GM18507 (cell line): ENCODE data around the gene KDM1A.

ENCODE experiments used
- DNase-seq: peaks from one replicate; pipeline ENCODE4 v3.0.0; 2011; ENCODE audit warnings: low read depth; ENCODE audit not compliant: insufficient read length; ENCODE audit errors: extremely low spot score
- FAIRE-seq: peaks from 2 replicates; lab custom pipeline; 2011; peaks lifted over from hg19 to GRCh38; lab: Jason Lieb, UNC

Gene KDM1A

GRCh38 chr1:23057301-23057700 lies 38.0 kb downstream of the KDM1A start:
- no peak for FAIRE-seq
- no peak for DNase-seq

GRCh38 chr1:23062271-23062670 lies 43.0 kb downstream of the KDM1A start:
- FAIRE-seq = no peak
- DNase-seq = no peak

GRCh38 chr1:23065385-23065784 lies 46.1 kb downstream of the KDM1A start:
- FAIRE-seq (no peak), DNase-seq (no peak)

- no peak for FAIRE-seq
Measured at GRCh38 chr1:23066075-23066474, 46.8 kb downstream of the KDM1A start.

GRCh38 chr1:23069149-23069548 lies 49.9 kb downstream of the KDM1A start:
- no peak for FAIRE-seq
- no peak for DNase-seq

More at GRCh38 chr1:23066075-23066474, 46.8 kb downstream of the KDM1A start:
- DNase-seq = no peak

- DNase-seq = no peak
Measured at GRCh38 chr1:23069675-23070074, 50.4 kb downstream of the KDM1A start.

GRCh38 chr1:23074012-23074411 lies 54.7 kb downstream of the KDM1A start:
- DNase-seq = no peak
- no peak for FAIRE-seq

More at GRCh38 chr1:23069675-23070074, 50.4 kb downstream of the KDM1A start:
- FAIRE-seq = no peak

- no peak for FAIRE-seq
- DNase-seq = no peak
Measured at GRCh38 chr1:23079025-23079424, 59.8 kb downstream of the KDM1A start.

- DNase-seq = no peak
- no peak for FAIRE-seq
Measured at GRCh38 chr1:23080885-23081284, 61.6 kb downstream of the KDM1A start.

GRCh38 chr1:23081376-23081775 lies 62.1 kb downstream of the KDM1A start:
- DNase-seq (no peak), FAIRE-seq (no peak)

GRCh38 chr1:23083714-23084480 lies 64.6 kb downstream of the KDM1A start:
- DNase-seq (no peak), FAIRE-seq (no peak)

GRCh38 chr1:23084880-23085279 lies 65.6 kb downstream of the KDM1A start:
- FAIRE-seq (no peak), DNase-seq (no peak)

GRCh38 chr1:23085696-23086095 lies 66.4 kb downstream of the KDM1A start:
- FAIRE-seq (no peak), DNase-seq (no peak)

GRCh38 chr1:23088027-23088426 lies 68.8 kb downstream of the KDM1A start:
- FAIRE-seq (no peak), DNase-seq (no peak)

GRCh38 chr1:23090056-23090455 lies 70.8 kb downstream of the KDM1A start:
- FAIRE-seq = no peak
- no peak for DNase-seq

GRCh38 chr1:23091545-23091944 lies 72.3 kb downstream of the KDM1A start:
- FAIRE-seq = no peak
- DNase-seq = no peak

GRCh38 chr1:23092447-23092846 lies 73.2 kb downstream of the KDM1A start:
- DNase-seq = no peak
- FAIRE-seq = no peak

GRCh38 chr1:23097316-23097715 lies 78.0 kb downstream of the KDM1A start:
- no peak for DNase-seq

GRCh38 chr1:23098463-23099170 lies 79.3 kb downstream of the KDM1A start:
- DNase-seq = peak; percentile 42
- FAIRE-seq = peak; percentile 82

More at GRCh38 chr1:23097316-23097715, 78.0 kb downstream of the KDM1A start:
- FAIRE-seq = no peak

GRCh38 chr1:23099171-23099536 lies 79.9 kb downstream of the KDM1A start:
- FAIRE-seq (no peak), DNase-seq (no peak)
